Measurements from ENCODE around the gene CRX.
"Not testable (repeated sequence)": the region's sequence is repeated elsewhere in the genome, so short reads cannot be mapped to it uniquely, and the experiment has no call there.

Gene CRX

DNA sequence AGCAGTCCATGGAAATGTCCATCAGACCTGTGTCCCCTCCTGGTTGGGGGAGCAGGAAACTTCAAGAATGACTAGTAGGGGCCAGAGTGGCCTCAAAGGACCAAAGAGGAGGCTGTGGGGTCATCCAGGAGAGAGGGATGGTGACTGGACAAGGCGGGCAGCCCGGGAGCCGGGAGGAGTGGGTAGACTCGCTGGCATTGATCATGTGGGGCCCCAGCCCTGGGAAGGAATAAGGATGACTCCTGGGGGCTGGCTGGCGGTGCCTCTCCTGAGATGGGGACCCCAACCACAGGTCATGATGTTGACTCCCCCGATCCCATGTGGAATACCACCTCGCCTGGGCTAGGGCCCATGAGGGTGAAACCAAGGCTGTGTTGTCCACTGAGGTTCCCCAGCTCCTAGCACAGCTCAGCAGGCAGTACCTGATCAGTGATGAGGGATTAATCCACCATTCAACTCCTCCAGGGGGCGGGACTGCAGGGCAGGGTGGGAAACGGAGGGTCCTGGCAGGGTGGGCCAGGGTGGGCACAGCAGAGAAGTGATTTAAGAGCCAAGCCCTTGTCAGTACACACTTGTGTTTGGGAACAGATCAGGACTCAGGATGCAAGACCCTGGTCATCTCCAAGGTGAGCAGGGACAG is 37.0 kb downstream of the CRX start, which contains the start of gene TPRX2:
Gene TPRX2, plus strand, starts transcription at position 590 of the 640 bp plus-strand sequence. Its CDS starts 12 bp downstream, at position 602.
- not testable (repeated sequence) for H3K36me3 ChIP-seq (ENCODE audit: control insufficient read depth in 2 of 2, insufficient read depth in 2 of 2, low read length in 2 of 2); H3K4me1 ChIP-seq (ENCODE audit: control insufficient read depth, insufficient read depth, low read length); H3K9me3 ChIP-seq (ENCODE audit: control insufficient read depth in 2 of 2, low read length in 2 of 2); H3K27ac ChIP-seq (ENCODE audit: low read length); H3K4me3 ChIP-seq (ENCODE audit: low read length in 2 of 2); H3K27me3 ChIP-seq (ENCODE audit: control insufficient read depth in 1 of 2, insufficient read depth in 2 of 2, low read length in 2 of 2); H3K9ac ChIP-seq (ENCODE audit: low read length in 2 of 2)

DNA sequence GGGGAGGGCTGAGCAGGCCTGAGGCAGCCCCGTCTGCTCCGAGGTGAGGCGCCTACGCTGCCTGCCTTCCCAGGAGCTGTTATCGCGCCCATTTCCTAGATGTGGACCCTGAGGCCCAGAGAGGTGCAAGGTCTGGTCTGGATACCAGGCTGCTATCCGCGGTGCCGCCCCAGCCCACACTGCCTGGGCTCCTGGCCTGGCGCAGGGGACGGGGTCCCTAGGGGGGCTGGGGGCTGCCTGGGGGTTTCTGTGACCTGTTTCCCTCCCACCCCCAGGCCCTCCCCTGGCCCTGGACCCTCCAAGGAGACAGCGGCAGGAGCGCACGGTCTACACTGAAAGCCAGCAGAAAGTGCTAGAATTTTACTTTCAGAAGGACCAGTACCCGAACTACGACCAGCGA is 38.1 kb downstream of the CRX start:
- not testable (repeated sequence) for H3K9me3 ChIP-seq (ENCODE audit: control insufficient read depth in 2 of 2, low read length in 2 of 2); H3K27ac ChIP-seq (ENCODE audit: low read length); H3K27me3 ChIP-seq (ENCODE audit: control insufficient read depth in 1 of 2, insufficient read depth in 2 of 2, low read length in 2 of 2); H3K4me1 ChIP-seq (ENCODE audit: control insufficient read depth, insufficient read depth, low read length); H3K36me3 ChIP-seq (ENCODE audit: control insufficient read depth in 2 of 2, insufficient read depth in 2 of 2, low read length in 2 of 2); H3K4me3 ChIP-seq (ENCODE audit: low read length in 2 of 2); H3K9ac ChIP-seq (ENCODE audit: low read length in 2 of 2)

DNA sequence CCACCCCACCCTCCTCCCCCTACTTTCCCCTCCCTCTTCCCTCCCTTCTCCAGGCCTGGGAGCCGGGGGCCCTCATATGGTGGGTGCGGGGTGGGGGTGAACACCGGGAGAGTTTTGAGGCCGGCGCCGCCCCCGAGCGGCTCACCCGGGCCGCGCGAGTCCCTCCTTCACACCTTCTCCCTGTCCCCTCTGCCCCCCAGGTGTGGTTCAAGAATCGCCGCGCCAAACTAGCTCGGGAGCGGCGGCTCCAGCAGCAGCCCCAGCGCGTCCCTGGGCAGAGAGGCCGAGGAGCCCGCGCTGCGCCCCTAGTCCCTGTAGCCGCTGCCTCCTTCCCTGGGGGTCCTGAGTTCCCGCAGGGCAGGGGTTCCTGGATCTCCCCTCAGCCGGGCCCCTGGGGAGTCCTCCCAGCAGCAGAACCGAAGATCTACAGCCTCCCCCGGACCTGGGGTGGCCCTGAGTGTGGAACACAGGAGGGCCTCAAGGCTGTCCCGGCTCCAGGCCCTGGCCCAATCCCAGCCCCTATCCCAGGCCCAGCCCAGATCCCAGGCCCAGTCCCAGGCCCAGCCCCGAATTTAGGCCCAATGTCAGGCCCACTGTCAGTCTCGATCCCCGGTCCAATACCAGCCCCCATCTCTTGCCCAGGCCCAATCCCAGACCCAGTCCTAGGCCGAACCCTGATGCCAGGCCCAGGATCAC is 39.0 kb downstream of the CRX start:
- no peak overlapping the region for H3K9ac ChIP-seq (ENCODE audit: low read length in 2 of 2)
- no peak overlapping the region for H3K4me3 ChIP-seq (ENCODE audit: low read length in 2 of 2)
- no peak overlapping the region for H3K27ac ChIP-seq (ENCODE audit: low read length)
- no peaks in the 10 kb centered on the region for H3K9me3 ChIP-seq (ENCODE audit: control insufficient read depth in 2 of 2, low read length in 2 of 2)
- H3K36me3 ChIP-seq (ENCODE audit: control insufficient read depth in 2 of 2, insufficient read depth in 2 of 2, low read length in 2 of 2), result no peaks in the 10 kb centered on the region
- H3K4me1 ChIP-seq (ENCODE audit: control insufficient read depth, insufficient read depth, low read length), result no peaks in the 10 kb centered on the region
- no peaks in the 10 kb centered on the region for H3K27me3 ChIP-seq (ENCODE audit: control insufficient read depth in 1 of 2, insufficient read depth in 2 of 2, low read length in 2 of 2)

DNA sequence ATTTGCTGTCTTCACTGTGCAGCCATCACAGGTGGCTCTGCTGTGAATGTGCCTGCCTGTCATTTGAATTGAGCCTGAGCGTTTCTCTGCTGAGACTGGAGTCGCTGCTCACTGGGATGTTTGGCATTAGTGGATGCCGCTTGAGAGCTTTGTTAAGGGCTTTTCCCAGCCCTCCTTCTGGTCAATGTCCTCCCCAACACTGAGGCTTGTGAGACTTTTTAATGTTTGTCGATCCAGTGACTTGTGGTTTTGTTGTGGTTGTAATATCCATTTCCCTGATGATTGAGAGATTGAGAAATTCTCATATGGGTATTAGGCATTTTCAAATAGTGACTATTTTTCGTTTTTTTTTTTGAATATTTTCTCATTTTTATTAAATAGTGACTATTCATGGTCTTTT is 39.9 kb downstream of the CRX start:
- H3K36me3 ChIP-seq (ENCODE audit: control insufficient read depth in 2 of 2, insufficient read depth in 2 of 2, low read length in 2 of 2), result no peaks in the 10 kb centered on the region
- no peaks in the 10 kb centered on the region for H3K27me3 ChIP-seq (ENCODE audit: control insufficient read depth in 1 of 2, insufficient read depth in 2 of 2, low read length in 2 of 2)
- H3K4me3 ChIP-seq (ENCODE audit: low read length in 2 of 2), result no peak overlapping the region
- H3K9me3 ChIP-seq (ENCODE audit: control insufficient read depth in 2 of 2, low read length in 2 of 2), result no peaks in the 10 kb centered on the region
- no peak overlapping the region for H3K9ac ChIP-seq (ENCODE audit: low read length in 2 of 2)
- H3K27ac ChIP-seq (ENCODE audit: low read length), result no peak overlapping the region
- H3K4me1 ChIP-seq (ENCODE audit: control insufficient read depth, insufficient read depth, low read length), result no peaks in the 10 kb centered on the region

DNA sequence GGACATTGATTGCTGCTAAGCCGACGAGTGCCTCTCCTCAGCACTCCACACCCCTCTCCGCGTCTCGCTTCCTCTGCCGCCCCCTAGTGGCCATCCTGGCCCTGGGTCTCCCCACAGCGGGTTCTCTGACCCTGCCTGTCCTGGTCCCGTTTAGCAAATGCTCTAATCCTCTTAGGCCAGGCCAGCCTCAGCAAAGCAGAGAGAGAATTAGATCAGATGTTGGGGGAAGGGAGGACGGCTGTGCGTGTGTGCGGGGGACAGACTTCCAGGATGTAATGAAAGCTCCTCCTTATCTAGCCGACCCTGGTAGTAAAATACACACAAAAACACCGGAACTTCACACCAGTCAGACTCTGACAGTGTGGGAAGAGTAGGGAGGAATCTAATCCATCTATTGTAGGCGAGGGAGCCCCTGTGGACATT is 41.8 kb downstream of the CRX start:
- H3K9me3 ChIP-seq (ENCODE audit: control insufficient read depth in 2 of 2, low read length in 2 of 2), result no peaks in the 10 kb centered on the region
- no peak overlapping the region for H3K27ac ChIP-seq (ENCODE audit: low read length)
- H3K9ac ChIP-seq (ENCODE audit: low read length in 2 of 2), result no peak overlapping the region

DNA sequence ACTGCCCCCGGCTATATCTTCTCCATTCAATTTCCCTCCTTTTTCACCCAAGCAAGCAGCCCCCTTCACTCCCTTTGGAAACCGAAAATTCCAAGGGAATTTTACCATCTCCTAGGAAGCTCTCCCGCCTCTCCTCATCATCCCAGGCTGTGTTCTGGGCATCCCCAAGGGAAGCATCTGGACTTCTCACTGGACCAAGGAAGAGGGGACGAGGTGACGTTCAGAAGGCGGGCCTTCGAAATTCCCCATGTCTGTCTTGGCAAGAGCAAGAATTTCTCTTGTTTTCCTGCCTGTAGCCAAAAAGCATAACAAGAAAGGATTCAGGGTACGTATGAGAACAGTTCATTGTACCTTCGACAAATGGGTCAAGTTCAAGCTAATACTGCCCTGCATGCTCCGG is 43.4 kb downstream of the CRX start:
- no peak overlapping the region for H3K27ac ChIP-seq (ENCODE audit: low read length)
- no peak overlapping the region for H3K4me3 ChIP-seq (ENCODE audit: low read length in 2 of 2)
- no peaks in the 10 kb centered on the region for H3K36me3 ChIP-seq (ENCODE audit: control insufficient read depth in 2 of 2, insufficient read depth in 2 of 2, low read length in 2 of 2)
- H3K9ac ChIP-seq (ENCODE audit: low read length in 2 of 2), result no peak overlapping the region
- no peaks in the 10 kb centered on the region for H3K4me1 ChIP-seq (ENCODE audit: control insufficient read depth, insufficient read depth, low read length)
- H3K9me3 ChIP-seq (ENCODE audit: control insufficient read depth in 2 of 2, low read length in 2 of 2), result no peaks in the 10 kb centered on the region
- no peaks in the 10 kb centered on the region for H3K27me3 ChIP-seq (ENCODE audit: control insufficient read depth in 1 of 2, insufficient read depth in 2 of 2, low read length in 2 of 2)

More for the DNA sequence above, 41.8 kb downstream of the CRX start:
- no peaks in the 10 kb centered on the region for H3K27me3 ChIP-seq (ENCODE audit: control insufficient read depth in 1 of 2, insufficient read depth in 2 of 2, low read length in 2 of 2)
- no peaks in the 10 kb centered on the region for H3K36me3 ChIP-seq (ENCODE audit: control insufficient read depth in 2 of 2, insufficient read depth in 2 of 2, low read length in 2 of 2)
- H3K4me1 ChIP-seq (ENCODE audit: control insufficient read depth, insufficient read depth, low read length), result no peaks in the 10 kb centered on the region
- H3K4me3 ChIP-seq (ENCODE audit: low read length in 2 of 2), result no peak overlapping the region

DNA sequence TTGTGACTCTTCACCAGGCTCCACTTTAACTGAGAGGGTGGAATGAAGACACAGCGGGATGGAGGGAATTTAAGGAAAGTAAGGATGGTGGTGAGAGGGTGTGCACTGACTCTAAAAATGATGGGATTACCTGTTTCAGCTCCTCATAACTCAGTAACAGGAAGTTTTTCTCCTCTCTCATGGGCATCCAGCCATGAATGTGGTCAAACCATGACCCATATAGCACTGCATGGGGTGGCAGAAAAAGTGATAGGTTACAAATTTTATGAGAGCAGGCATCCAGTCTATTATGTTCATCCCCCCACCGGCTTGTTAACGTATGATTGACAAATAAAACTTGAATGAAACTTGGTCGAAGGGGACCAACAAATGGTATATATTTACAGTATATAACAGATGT is 57.2 kb downstream of the CRX start:
- no peak overlapping the region for H3K9ac ChIP-seq (ENCODE audit: low read length in 2 of 2)
- H3K4me3 ChIP-seq (ENCODE audit: low read length in 2 of 2), result no peak overlapping the region
- no peaks in the 10 kb centered on the region for H3K36me3 ChIP-seq (ENCODE audit: control insufficient read depth in 2 of 2, insufficient read depth in 2 of 2, low read length in 2 of 2)
- H3K27me3 ChIP-seq (ENCODE audit: control insufficient read depth in 1 of 2, insufficient read depth in 2 of 2, low read length in 2 of 2), result peaks cover 2 to 7% of the 10 kb centered on the region in 2 donors
- H3K27ac ChIP-seq (ENCODE audit: low read length), result no peak overlapping the region
- peaks cover 0 to 2% of the 10 kb centered on the region in 2 donors for H3K9me3 ChIP-seq (ENCODE audit: control insufficient read depth in 2 of 2, low read length in 2 of 2)
- no peaks in the 10 kb centered on the region for H3K4me1 ChIP-seq (ENCODE audit: control insufficient read depth, insufficient read depth, low read length)

DNA sequence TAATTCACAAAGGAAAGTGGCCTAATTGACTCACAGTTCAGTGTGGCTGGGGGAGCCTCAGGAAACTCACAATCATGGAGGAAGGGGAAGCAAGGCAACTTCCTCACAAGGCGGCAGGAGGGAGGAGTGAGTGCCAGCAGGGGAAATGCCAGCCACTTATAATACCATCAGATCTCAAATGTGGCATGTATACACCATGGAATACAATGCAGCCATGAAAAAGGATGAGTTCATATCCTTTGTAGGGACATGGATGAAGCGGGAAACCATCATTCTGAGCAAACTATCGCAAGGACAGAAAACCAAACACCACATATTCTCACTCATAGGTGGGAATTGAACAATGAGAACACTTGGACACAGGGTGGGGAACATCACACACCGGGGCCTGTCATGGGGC is 57.6 kb downstream of the CRX start:
- H3K27ac ChIP-seq (ENCODE audit: low read length); H3K27me3 ChIP-seq (ENCODE audit: control insufficient read depth in 1 of 2, insufficient read depth in 2 of 2, low read length in 2 of 2); H3K4me3 ChIP-seq (ENCODE audit: low read length in 2 of 2); H3K4me1 ChIP-seq (ENCODE audit: control insufficient read depth, insufficient read depth, low read length); H3K36me3 ChIP-seq (ENCODE audit: control insufficient read depth in 2 of 2, insufficient read depth in 2 of 2, low read length in 2 of 2); H3K9ac ChIP-seq (ENCODE audit: low read length in 2 of 2); H3K9me3 ChIP-seq (ENCODE audit: control insufficient read depth in 2 of 2, low read length in 2 of 2): not testable (repeated sequence)

DNA sequence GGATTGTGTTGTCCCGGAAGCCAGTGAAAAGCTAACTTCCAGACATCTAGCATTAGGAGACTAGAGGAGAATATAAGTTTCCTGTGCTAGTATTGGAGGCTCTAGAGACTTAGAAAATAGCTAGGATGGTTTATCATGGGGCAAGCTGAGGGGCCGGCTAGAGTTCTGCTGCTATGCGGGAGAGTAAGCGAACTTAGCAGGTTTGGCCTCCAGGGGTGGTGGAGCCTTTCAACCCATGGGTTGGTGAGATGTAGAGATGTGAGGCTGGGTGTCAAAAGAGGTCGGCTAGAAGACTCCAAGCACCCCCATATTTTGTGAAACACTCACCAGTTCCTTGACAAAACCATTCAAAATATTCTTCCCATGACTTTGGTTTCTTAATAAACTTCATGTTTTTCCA is 60.0 kb downstream of the CRX start:
- H3K4me1 ChIP-seq (ENCODE audit: control insufficient read depth, insufficient read depth, low read length), result no peaks in the 10 kb centered on the region

DNA sequence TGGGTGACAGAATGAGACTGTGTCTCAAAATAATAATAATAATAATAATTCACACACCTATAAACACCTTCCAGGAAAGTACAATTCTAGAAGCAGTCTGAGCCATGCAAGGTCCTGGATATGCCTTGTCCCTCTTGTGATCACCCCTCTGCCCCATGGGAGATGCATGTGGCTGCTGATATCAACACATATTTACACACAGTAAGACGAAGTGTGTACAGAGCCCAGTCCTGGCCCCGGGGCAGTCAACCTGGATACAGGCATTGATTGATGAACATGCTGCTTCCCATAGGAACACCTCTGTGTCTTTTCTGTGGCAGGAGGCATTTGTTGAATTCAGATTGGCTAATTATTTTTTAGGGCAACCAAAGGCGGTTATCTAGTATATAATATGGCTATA is 61.2 kb downstream of the CRX start:
- no peaks in the 10 kb centered on the region for H3K36me3 ChIP-seq (ENCODE audit: control insufficient read depth in 2 of 2, insufficient read depth in 2 of 2, low read length in 2 of 2)
- peaks cover 0 to 2% of the 10 kb centered on the region in 2 donors for H3K9me3 ChIP-seq (ENCODE audit: control insufficient read depth in 2 of 2, low read length in 2 of 2)
- H3K9ac ChIP-seq (ENCODE audit: low read length in 2 of 2), result no peak overlapping the region
- peaks cover 2 to 9% of the 10 kb centered on the region in 2 donors for H3K27me3 ChIP-seq (ENCODE audit: control insufficient read depth in 1 of 2, insufficient read depth in 2 of 2, low read length in 2 of 2)
- H3K4me1 ChIP-seq (ENCODE audit: control insufficient read depth, insufficient read depth, low read length), result no peaks in the 10 kb centered on the region
- no peak overlapping the region for H3K27ac ChIP-seq (ENCODE audit: low read length)
- H3K4me3 ChIP-seq (ENCODE audit: low read length in 2 of 2), result no peak overlapping the region

More for the DNA sequence above, 60.0 kb downstream of the CRX start:
- Histone ChIP-seq H3K27me3 (ENCODE audit: control insufficient read depth in 1 of 2, insufficient read depth in 2 of 2, low read length in 2 of 2) (peaks cover 2 to 7% of the 10 kb centered on the region in 2 donors), H3K9ac (ENCODE audit: low read length in 2 of 2) (no peak overlapping the region), H3K9me3 (ENCODE audit: control insufficient read depth in 2 of 2, low read length in 2 of 2) (peaks cover 0 to 2% of the 10 kb centered on the region in 2 donors), H3K27ac (ENCODE audit: low read length) (no peak overlapping the region), H3K4me3 (ENCODE audit: low read length in 2 of 2) (no peak overlapping the region), H3K36me3 (ENCODE audit: control insufficient read depth in 2 of 2, insufficient read depth in 2 of 2, low read length in 2 of 2) (no peaks in the 10 kb centered on the region)

DNA sequence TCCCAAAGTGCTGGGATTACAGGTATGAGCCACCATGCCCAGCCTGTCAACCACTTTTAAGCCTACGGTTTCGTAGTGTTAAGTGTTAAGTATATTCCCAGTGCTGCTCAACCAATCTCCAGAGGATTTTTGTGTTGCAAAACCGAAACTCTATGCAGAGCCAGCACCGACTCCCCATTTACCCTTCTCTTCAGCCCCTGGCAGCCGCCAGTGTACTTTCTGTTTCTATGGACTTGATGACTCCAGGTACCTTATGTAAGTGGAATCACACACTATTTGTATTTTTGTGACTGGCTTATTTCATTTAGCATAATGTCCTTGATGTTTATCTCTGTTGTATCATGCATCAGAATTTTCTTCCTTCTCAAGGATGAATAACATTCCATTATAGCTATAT is 63.3 kb downstream of the CRX start:
- Histone ChIP-seq H3K27ac (ENCODE audit: low read length) (no peak overlapping the region), H3K36me3 (ENCODE audit: control insufficient read depth in 2 of 2, insufficient read depth in 2 of 2, low read length in 2 of 2) (no peaks in the 10 kb centered on the region), H3K4me1 (ENCODE audit: control insufficient read depth, insufficient read depth, low read length) (no peaks in the 10 kb centered on the region), H3K27me3 (ENCODE audit: control insufficient read depth in 1 of 2, insufficient read depth in 2 of 2, low read length in 2 of 2) (peaks cover 0 to 6% of the 10 kb centered on the region in 2 donors), H3K9me3 (ENCODE audit: control insufficient read depth in 2 of 2, low read length in 2 of 2) (no peaks in the 10 kb centered on the region), H3K9ac (ENCODE audit: low read length in 2 of 2) (no peak overlapping the region), H3K4me3 (ENCODE audit: low read length in 2 of 2) (no peak overlapping the region)

Data from stomach smooth muscle (tissue), 2 donors.